ENCODE results near the gene THOC6. TPM values are rescaled to one million over a fixed set of nuclear protein-coding genes. Genes with fewer than 3 reads are reported as not detected.

THOC6 gene
- total RNA-seq, 2 experiments from 2014 or later: 33.6 to 36.0 TPM

DNA sequence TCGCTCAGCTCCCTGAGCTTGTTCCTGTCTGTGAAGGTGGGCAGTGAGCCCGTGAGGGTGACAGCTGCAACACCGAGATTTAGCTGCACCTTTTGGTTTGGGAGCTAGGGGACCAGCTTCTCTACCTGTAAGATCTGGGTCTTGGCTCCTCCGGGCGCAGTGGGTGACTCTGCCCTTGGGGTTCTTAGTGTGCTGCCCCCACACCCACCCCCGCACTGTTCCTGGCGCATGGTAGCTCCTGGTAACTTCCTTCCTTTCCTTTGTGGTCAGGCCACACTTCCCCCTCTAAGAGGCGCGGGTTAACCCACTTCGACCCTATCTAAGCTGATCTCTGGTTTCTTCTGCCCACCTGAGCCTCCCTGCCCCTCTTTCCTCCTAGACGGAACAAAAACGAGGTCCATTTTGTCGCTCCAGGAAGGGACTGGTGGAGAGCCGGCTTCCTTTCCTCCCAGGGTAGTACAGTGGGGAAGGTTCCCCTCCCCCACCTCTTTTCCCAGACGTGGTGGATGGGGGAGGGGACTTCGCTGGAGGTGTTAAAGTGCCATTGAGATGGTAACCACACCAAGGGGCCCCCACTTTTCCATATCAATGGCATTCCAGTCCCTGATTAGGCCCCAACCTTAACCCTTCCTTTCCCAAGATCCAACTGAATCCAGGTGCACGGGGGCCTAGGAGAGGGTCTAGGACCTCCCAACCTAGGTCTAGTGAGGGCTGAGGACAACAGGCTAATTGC is 15.7 kb upstream of the THOC6 start:
- Histone ChIP-seq H3K27ac (ENCODE audit: low read depth, low read length, poor library complexity, severe bottlenecking) (no peak overlapping the region), H3K36me3 (ENCODE audit: insufficient read depth, low read length) (no peaks in the 10 kb centered on the region), H3K4me3 (ENCODE audit: low read depth, low read length, poor library complexity, severe bottlenecking) (peak overlapping the region; percentile 2), H3K9me2 (ENCODE audit: insufficient read depth, low read length) (no peaks in the 10 kb centered on the region), H3K79me2 (ENCODE audit: insufficient read depth, low read depth, low read length) (no peaks in the 10 kb centered on the region), H2AFZ (ENCODE audit: low read length) (peak overlapping the region; percentile 53), H3K4me2 (ENCODE audit: low read length) (peak overlapping the region; percentile 43), H4K20me1 (ENCODE audit: insufficient read depth, low read length) (no peaks in the 10 kb centered on the region), H3K4me1 (ENCODE audit: insufficient read depth, low read length, poor library complexity, severe bottlenecking) (peaks cover 23% of the 10 kb centered on the region), H3K9me3 (ENCODE audit: low read length) (no peaks in the 10 kb centered on the region)
- intact Hi-C loops (cut with micrococcal nuclease; ENCODE audit: unreplicated experiment): no loop called here
- CTCF ChIA-PET (ENCODE audit: unreplicated experiment): interaction anchor here (0.7 to 1.0 kb wide), 2 partner anchors 17 to 20 kb away, joined by 3 to 5 read pairs; no protein-coding TSS in a partner anchor
- POLR2A ChIA-PET: interaction anchor here (1.3 kb wide), 1 partner anchor 12 kb away, joined by 7 read pairs; the partner anchor contains the start of gene TNFRSF12A
- DNase-seq (ENCODE audit: low spot score): peak; percentile 23
- TF ChIP-seq EZH2phosphoT487 (IDR thresholded peaks at IDR 0.05; ENCODE audit: borderline replicate concordance, low read depth, low read length): no peak
- TF ChIP-seq, protein P1, sequence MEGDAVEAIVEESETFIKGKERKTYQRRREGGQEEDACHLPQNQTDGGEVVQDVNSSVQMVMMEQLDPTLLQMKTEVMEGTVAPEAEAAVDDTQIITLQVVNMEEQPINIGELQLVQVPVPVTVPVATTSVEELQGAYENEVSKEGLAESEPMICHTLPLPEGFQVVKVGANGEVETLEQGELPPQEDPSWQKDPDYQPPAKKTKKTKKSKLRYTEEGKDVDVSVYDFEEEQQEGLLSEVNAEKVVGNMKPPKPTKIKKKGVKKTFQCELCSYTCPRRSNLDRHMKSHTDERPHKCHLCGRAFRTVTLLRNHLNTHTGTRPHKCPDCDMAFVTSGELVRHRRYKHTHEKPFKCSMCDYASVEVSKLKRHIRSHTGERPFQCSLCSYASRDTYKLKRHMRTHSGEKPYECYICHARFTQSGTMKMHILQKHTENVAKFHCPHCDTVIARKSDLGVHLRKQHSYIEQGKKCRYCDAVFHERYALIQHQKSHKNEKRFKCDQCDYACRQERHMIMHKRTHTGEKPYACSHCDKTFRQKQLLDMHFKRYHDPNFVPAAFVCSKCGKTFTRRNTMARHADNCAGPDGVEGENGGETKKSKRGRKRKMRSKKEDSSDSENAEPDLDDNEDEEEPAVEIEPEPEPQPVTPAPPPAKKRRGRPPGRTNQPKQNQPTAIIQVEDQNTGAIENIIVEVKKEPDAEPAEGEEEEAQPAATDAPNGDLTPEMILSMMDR (conservative IDR thresholded peaks at IDR 0.05; ENCODE audit: low read length): no peak
- BruUV-seq (replicated peaks): no TSS peak

DNA sequence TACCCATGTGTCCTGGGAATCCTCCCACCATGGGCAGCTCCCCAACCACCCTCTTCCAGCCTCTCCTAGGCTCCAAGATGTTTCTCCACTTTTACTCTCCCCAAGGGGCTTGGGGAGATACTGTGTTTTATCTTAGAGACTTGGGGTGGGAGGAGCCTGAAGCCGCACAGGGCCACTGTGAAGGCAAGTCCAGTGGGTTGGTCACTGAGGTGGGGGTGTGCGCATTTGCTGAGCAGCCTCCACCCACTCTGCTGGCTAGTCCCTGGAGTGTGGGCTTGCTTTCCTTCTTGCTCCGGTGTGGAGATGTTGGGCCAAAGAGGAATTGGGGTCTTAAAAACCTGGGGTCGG is 15.2 kb upstream of the THOC6 start:
- peak overlapping the region; percentile 43; the same call in 1 of the 2 replicates for H3K4me2 ChIP-seq (ENCODE audit: low read length)
- intact Hi-C loops (cut with micrococcal nuclease; ENCODE audit: unreplicated experiment): no loop called here
- no peak for TF ChIP-seq EZH2phosphoT487 (IDR thresholded peaks at IDR 0.05; ENCODE audit: borderline replicate concordance, low read depth, low read length)
- TF ChIP-seq, protein P1 (conservative IDR thresholded peaks at IDR 0.05; ENCODE audit: low read length): no peak
- no peak for DNase-seq (ENCODE audit: low spot score)
- no peak overlapping the region for H3K4me3 ChIP-seq (ENCODE audit: low read depth, low read length, poor library complexity, severe bottlenecking)
- no TSS peak for BruUV-seq (replicated peaks)
- ChIA-PET CTCF (ENCODE audit: unreplicated experiment) (interaction anchor here (1.0 kb wide), 1 partner anchor 19 kb away, joined by 5 read pairs; no protein-coding TSS in a partner anchor), POLR2A (no interaction called here)
- no peaks in the 10 kb centered on the region for H3K79me2 ChIP-seq (ENCODE audit: insufficient read depth, low read depth, low read length)
- no peak overlapping the region for H2AFZ ChIP-seq (ENCODE audit: low read length)
- H4K20me1 ChIP-seq (ENCODE audit: insufficient read depth, low read length): no peaks in the 10 kb centered on the region
- H3K27ac ChIP-seq (ENCODE audit: low read depth, low read length, poor library complexity, severe bottlenecking): no peak overlapping the region
- H3K4me1 ChIP-seq (ENCODE audit: insufficient read depth, low read length, poor library complexity, severe bottlenecking): peaks cover 23% of the 10 kb centered on the region
- no peaks in the 10 kb centered on the region for H3K36me3 ChIP-seq (ENCODE audit: insufficient read depth, low read length)
- H3K9me3 ChIP-seq (ENCODE audit: low read length): no peaks in the 10 kb centered on the region
- no peaks in the 10 kb centered on the region for H3K9me2 ChIP-seq (ENCODE audit: insufficient read depth, low read length)

Measured in OCI-LY7 (cell line).